ENCODE measurements around the gene MB21D2.

The MB21D2 gene

DNA sequence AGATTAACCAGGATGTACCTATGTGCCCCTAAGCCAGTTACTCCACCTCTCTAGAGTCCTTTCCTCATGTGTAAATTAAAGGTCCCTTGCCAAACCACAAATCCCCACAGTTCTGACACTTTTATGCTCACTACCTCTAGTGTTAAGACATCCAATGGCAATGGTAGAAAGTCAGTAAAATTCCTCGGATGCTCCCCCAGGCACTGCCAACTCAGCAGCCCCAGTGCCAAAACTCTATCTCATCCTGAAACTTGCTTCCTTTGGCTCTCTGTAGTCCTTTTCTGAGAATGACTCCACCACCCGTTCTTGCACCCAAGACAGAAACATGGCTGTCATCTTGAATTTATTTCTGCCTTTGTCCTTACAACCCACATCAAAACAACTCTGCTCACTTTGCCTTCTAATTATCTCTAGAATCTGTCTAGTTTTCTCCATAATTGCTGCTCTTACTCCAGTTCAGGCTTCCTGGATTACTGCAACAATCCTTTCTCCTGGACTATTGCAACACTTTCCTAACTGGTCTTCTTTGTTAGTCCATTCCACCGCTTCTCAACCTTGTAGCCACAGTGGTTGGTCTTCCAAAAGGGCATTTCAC is 41.6 kb downstream of the MB21D2 start:
- H3K4me3 ChIP-seq (ENCODE audit: low read length), result no peak overlapping the region
- peak; percentile 74 for DNase-seq (ENCODE audit: low read depth)
- no peak for TF ChIP-seq CTCF (conservative IDR thresholded peaks at IDR 0.05; ENCODE audit: low read length)

- no peak for TF ChIP-seq CTCF (conservative IDR thresholded peaks at IDR 0.05; ENCODE audit: low read length)
- DNase-seq (ENCODE audit: low read depth), result no peak
Observed at GRCh38 chr3:192870822-192871221, 46.8 kb downstream of the MB21D2 start.

GRCh38 chr3:192869131-192870031 is 48.3 kb downstream of the MB21D2 start:
- TF ChIP-seq CTCF (conservative IDR thresholded peaks at IDR 0.05; ENCODE audit: low read length), result no peak
- H3K4me3 ChIP-seq (ENCODE audit: low read length), result no peak overlapping the region; the same call in 1 of the 2 replicates
- peak; percentile 67 for DNase-seq (ENCODE audit: low read depth)

More at GRCh38 chr3:192870822-192871221, 46.8 kb downstream of the MB21D2 start:
- no peak overlapping the region for H3K4me3 ChIP-seq (ENCODE audit: low read length)

- no peak for DNase-seq (ENCODE audit: low read depth)
- TF ChIP-seq CTCF (conservative IDR thresholded peaks at IDR 0.05; ENCODE audit: low read length), result no peak
Observed at GRCh38 chr3:192867645-192868044, 50.0 kb downstream of the MB21D2 start.

DNA sequence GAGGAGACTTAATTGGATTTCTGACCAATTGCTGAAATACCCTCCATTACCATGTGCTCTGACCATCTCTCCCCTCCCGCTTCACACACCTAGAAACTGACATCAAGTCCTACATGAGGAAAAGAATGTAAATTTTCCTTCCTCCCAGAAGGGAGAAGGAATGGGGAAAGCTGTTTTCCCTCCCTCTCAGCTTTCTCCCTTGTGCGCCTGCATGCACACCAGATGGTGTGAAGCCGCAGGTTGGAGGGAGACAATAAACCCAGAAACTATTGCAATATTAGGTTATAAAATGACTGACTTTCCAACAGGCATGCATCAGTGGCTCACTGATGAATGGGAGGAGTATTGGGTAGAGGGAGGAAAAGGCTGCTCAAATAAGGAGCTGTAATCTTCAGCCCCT is 50.9 kb downstream of the MB21D2 start:
- no peak overlapping the region for H3K4me3 ChIP-seq (ENCODE audit: low read length)
- no peak for DNase-seq (ENCODE audit: low read depth)
- TF ChIP-seq CTCF (conservative IDR thresholded peaks at IDR 0.05; ENCODE audit: low read length), result no peak

More at GRCh38 chr3:192867645-192868044, 50.0 kb downstream of the MB21D2 start:
- H3K4me3 ChIP-seq (ENCODE audit: low read length), result no peak overlapping the region

DNA sequence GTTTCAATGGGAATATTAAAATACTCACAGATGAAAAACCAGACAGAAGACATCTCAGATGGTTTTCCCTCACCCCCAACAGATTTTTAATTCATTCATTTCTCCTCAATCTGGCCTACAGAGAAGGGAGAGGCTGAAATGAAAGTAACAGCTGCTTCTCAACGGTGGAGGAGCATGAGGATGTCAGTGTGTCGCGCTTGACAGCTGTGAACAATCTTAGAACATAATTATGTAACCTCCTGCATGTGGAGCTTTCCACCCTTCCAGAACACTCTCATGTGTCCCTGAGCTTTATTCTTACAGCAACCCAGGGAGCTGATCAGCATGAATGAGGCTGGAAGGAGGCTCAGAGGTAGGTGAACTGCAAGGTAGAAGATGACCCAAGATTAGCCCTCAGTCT is 52.7 kb downstream of the MB21D2 start:
- peak; percentile 55 for DNase-seq (ENCODE audit: low read depth)
- no peak for TF ChIP-seq CTCF (conservative IDR thresholded peaks at IDR 0.05; ENCODE audit: low read length)
- H3K4me3 ChIP-seq (ENCODE audit: low read length), result peak overlapping the region; percentile 2

DNA sequence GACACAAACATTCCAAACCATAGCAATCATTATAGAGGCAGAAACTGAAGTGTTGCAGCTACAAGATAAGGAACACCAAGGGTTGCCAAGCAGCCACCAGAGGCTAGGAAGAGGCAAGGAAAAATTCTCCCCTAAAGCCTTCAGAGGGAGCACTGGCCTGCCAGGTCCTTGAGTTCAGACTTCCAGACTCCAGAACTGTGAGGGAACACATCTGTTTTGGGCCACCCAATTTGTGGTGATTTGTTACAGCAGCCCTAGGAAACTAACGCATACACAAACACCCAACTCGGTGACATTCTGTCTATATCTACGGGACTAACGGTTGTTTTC is 54.6 kb downstream of the MB21D2 start:
- no peak for DNase-seq (ENCODE audit: low read depth)
- H3K4me3 ChIP-seq (ENCODE audit: low read length), result no peak overlapping the region
- no peak for TF ChIP-seq CTCF (conservative IDR thresholded peaks at IDR 0.05; ENCODE audit: low read length)

Measured in AG10803 (cell line).